NCI-H146 treated with DMSO at 0.1 percent for 48 hours (cell line): ENCODE measurements around the gene DNAJC7.

Source experiments
- DNase-seq: peaks from one replicate; lab custom pipeline; 2025; ENCODE audit not compliant: unreplicated experiment; lab: John Stamatoyannopoulos, UW

Gene DNAJC7

DNA sequence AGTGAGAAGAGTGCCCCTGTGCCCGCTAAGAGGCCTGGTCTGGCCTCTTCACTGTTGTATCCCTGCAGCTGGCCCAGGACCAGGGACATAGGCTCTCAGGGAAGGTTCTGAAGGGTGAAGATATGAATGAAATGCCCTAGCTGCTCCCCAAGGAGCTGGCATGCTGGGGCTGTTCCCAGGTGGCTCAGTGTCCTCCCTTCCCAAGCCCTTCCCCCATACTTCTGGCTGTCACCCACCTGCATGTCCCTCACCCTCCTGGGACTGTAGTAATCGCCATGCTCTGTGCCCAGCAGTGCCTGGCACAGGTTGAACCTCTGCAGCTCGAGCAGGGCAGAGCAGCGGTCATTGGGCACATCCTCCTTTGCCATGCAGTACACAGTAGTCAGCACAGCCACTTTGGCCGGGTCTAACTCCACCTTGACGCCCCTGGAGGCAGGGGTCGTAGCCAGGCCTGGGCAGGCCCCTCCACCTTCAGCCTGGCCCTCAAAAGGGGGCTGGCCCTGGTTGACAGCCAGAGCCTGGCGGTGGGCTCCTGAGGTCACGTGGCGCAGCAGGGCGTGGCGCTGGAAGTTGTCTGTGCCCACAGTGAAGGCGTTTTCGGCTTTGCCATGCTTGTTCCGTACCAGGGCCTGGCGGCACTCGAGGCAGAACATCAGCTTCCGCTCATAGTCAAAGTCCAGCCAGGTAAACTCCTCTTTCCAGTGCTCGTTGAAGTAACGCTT is 25.5 kb upstream of the DNAJC7 start:
- no peak for DNase-seq

DNA sequence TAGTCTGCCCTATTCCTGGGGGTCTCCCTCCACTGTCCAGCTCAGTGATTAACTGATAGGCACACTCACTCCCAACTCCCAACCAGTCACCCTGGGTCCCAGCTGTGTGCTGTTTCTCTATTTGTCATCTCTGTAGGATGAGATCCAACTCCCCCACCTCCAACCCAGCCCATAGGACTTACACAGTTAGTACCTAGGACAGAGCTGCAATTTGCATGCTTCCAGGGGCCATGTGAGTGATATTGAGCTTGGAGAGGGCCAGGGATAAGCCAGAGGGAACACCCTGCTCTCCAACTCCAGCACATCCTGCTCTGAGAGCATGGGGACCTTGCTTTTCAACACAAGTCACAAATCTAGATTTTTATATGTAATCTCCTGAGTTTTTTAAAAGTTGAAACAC is 24.4 kb upstream of the DNAJC7 start:
- DNase-seq = no peak

DNA sequence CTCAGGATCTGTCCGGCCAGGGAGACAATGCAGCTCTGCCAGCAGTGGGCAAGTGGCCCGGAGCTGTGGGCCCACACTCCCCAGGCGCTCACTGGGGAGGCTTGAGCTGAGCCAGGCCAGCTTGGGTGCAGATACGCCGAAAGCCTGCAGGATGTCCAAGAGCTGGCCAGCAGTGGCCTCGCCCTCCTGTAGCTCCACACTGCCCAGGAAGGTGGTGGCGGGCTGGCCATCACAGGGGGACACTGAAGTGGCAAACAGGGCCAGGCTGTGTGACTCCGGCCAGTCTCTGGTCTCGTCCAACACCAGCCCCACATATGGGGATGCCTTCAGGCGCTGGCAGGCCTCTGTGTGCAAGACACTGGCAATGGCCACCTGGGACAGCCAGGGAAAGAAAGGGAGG is 23.6 kb upstream of the DNAJC7 start:
- no peak for DNase-seq

DNA sequence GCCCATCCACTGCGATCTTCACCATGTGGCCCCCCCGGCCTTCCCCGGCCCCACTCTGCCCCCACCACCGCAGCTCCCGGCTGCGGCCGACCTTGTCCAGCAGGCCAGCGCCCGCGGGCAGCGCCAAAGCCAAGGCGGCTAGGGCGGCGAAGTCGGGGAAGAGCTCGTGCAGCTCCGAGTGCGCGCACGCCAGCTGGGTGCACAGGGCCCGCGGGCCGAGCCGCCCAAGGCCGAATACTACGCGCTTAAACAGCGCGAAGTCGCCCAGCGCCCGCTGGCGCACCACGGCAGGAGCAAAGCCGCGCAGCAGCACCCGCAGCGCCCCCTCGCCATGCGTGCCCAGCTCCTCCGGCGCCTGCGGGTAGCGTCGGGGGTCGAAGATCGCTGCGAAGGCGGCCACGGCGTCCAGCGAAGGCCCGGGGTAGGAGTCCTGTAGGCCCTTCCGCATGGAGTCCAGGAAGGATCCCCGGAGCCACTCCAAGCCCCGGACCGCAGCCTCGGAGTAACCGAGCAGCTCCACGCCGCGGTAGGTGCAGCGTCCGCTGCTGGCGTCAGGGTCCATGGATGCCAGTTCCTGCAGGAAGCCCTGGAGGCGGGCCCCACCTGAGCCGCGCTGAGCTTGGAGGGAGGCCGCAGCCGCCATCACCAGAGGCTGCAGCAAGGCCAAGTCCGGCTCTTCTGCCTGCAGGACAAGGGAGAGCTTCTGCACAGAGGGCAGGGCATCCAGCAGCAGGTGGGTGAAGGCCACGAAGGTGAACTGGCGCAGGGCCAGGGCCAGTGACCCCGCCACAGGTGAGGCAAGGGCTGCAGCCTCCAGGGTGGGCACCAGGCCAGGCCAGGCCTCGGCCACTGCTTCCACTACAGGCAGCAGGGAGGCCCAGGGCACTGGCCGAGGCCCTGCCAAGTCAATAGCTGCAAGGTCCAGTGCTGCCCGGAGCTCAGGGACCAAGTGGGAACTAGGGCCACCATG is 22.8 kb upstream of the DNAJC7 start:
- DNase-seq = no peak

DNA sequence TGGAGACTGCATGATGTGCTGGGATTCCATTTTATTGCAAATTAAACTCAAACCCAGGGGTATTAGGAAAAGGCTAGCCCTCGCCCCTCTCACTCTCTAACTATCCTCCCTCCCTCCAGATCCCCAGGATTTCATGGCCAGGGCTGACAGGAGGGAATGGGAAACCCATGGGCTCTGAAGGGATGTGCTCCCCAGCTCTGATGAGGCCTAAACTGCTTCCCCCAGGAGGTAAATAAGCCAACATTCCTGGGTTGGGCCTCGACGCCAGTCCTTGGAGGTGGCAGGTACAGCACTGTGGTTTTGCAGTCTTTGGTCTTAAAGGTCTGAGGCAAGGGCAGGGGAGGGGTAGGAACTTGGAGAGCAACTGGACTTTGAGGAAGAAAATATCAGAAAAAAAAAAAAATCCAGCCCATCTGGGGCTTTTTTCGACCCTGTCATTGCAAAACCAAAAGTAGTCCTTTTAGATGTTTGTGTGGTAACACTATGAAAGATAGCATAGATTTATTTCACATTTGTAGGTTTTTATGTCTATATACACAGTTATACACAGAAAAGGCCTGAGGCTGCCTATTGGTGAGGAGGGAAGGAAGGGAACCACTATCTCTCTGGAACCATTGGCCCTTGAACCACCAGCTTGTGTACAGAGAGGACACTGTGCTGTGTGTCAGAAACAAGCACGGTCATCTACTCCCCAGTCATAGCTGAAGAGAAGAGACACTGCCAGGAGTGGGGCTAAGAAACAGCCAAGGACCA is 21.2 kb upstream of the DNAJC7 start:
- DNase-seq = no peak

DNA sequence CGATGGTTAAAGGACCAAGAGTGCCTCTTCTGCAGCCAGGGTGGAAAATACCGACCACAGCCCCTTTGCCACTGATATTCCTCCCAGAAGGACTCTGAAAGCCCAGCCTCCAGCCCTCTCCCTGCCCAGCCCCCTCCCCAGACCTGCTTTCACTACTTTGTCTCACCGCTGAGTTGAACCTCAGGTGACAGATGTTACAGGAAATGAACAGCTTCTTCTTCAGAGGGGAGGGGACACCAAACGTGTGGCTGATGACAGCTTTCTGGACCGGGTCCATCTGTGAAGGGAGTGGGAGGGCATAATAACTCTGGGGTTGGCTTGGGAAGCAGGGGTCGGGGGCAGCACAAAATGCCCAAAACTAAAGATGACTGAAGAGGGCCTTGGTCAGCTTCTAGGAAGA is 16.8 kb upstream of the DNAJC7 start:
- no peak for DNase-seq

DNA sequence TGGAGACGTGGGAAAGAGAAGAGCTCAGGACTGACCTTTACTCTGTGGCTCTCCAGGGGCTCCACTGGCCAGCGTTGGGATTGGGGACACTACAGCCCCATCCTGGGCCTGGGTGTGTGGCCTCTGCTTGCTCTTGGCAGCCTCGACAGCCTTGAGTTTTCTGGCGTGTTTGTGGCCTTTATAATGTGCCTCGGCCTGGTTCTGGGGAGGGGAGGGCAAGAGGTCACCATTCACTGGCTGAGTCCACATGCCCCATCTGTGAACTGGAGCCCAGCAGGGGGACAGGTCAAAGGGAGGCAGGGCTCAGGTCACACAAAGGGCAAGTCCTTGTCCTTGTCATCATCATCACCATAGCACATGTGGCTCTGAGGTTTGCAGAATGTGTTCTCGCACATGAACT is 14.3 kb upstream of the DNAJC7 start:
- DNase-seq = no peak

DNA sequence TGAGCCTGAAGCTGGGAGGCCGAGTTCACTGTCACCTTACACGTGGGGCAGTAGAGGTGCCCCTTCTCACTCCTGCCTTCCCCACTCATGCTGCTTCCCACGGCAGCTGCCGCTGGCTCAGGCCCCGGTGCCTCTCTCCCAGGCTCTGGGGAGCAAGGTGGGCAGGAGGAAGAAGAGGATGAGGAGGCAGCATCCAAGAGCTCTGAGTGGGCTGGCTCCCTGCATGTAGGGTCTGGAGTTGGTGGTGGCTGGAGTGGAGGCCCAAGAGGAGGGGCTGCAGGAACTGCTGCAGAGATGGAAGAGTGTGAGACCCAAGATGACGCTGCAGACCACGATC is 11.5 kb upstream of the DNAJC7 start:
- DNase-seq = no peak

DNA sequence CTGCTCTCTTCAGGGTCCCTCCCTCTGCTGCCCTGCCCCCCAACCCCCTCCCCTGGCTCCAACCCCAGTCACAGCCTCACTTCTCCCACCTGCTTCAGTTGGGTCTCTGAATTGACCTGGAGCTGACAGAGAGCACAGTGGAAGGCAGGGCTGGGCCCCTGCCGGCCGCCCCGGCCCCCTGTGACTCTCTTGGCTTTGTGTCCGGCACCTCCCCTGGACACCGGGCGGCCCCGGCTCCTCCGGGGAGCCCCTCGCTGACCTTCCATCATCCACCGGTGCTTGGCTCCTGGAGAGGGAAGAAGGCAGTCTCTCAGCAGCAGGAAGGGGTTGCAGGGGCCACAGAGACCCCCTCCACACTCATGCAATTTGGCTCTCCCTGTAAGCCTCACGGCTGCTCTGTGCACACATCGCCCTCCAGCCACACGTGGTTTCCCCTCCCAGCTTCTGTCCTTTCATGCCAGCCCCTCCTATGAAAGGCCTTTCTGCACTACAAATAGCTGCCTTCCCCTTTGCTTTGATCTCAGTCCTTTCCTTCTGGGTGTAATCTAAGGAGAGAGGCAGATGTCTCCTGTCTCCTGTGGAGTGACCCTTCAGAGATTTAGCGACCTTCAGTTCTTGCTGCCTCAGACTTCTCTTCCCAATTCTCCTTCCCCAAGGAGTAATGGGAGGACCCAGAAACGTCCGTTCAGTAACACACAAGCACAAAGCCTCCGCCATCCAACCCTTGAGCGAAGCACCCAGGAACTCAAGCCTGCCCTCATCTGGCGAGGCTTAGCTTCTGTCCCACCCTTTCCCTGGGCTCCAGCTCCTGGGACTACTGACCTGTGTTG is 10.9 kb upstream of the DNAJC7 start:
- no peak for DNase-seq

DNA sequence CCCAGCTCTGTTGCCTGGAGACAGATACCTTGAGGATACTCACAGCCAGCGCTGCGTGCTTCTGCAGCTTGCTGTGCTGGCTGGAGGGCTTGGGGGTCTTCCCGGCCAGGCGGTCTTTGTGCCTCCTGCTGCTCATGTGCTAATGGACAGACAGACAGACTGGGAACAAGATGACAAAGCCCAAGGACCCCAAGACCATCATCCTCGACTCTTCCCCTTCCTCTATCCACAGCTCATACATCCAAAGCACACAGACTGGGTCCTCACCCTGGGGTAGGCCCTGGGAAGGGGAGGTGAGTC is 10.3 kb upstream of the DNAJC7 start:
- DNase-seq = no peak

DNA sequence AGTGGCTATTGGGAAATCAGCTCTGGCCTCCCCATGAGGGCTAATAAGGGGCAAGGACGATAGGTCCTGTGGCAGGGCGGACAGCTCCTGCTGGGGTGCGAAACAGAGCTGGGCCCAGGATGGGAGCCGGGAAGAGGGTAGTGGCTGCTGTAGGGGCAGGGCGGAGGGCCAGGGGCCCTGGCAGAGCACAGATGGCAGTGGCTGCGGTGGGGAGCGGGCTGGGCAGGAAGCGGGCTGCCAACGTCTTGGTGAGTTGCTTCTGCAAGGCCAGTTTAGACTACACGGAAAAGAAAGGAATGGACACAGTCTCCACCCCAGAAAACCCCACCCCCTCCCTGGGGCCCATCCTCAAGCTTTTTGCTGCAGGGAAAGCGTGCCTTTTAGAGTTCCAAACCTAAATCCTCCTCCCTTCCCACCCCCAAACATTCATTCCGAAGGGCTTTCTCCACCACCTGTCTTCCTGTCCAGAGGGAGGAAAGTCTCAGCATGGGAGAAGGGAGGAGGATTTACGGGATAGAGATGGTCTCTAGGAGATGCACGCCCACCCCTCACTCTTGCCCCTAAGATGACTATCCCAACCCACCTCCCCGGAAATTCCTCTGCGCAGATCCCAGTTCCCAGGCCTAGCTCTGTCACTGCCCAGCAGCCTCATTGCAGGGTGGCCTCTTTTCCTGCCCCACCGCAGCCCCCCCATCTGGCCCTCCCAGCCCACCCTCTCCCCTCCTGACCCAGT is 9.8 kb upstream of the DNAJC7 start:
- DNase-seq = no peak

DNA sequence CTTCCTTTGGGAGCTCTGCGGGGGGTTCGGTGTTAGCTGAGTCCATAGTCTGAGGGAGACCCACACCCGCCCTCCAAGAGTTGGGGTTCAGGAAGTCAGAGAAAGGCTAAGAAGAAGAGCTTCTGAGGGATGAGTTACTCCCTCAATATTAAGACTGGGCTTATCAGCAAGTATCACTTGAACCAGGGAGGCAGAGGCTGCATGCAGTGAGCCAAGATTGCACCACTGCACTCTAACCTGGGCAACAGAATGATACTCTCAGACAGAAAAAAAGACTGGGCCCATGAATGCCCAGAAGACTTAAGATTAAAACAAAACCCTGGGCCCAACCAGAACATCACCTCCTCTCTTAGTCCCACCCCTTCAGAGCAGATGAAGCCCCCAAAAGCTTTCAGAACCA is 8.7 kb upstream of the DNAJC7 start:
- no peak for DNase-seq

DNA sequence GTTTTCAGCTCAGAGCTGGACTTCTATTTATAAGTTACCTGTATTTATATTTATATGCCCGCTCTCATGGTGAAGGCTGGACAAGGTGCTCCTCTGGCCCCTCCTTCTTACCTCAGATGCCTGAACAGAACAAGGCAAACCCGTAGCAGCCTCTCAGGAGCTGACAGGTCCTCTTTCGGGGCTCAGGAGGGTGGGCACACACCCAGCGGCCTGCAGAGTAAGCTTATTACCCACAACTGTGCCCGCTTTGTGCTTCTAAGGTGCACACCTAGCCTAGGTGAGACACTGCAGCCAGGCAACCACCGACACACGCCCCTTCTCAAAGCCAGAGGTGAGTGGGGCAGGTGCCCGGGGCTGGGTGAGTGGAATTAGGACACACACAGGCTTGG is 7.9 kb upstream of the DNAJC7 start:
- DNase-seq = no peak

DNA sequence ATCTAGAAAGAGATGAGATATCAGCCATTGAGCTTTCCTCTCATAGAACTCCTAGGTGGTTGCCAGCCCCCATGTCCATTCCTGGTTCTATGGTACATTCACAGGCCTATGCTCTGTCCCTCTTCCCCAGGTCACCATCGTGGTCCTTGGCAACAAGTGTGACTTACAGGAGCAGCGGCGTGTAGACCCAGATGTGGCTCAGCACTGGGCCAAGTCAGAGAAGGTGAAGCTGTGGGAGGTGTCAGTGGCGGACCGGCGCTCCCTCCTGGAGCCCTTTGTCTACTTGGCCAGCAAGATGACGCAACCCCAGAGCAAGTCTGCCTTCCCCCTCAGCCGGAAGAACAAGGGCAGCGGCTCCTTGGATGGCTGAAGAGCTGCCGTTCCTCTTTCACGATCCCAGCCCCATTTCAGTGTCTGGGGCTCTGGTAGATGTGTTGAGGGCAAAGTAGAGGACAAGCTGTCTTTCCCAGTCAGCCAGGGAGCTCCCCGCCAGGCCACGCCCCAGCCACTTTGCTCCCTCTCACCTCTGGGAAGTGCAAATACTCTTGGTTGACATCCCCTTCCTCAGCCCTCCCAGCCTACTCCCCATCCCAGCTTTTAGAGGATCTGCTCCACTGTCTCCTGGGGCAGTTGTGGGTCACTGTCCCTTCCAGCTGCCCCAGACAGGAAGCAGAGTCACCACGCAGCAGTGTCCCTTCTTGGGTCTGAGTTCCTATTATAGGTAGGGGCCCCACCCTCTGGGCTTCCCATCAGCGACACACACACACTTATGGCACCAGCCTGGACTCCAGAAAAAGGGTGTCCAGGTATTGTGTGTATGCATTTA is 6.5 kb upstream of the DNAJC7 start:
- no peak for DNase-seq

DNA sequence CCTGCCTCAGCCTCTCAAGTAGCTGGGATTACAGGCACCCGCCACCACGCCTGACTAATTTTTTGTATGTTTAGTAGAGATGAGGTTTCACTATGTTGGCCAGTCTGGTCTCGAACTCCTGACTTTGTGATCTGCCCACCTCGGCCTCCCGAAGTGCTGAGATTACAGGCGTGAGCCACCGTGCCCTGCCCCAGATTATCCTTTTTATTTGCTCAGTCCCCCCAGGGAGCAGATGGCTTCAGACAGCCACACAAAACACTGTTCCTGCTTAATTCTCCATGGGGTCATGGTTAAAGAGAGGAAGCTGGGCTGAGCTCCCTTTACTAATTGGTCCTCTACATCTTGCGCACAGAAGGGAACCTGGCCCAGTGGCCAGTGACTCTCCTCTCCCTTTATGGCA is 3.6 kb upstream of the DNAJC7 start:
- peak; percentile 11 for DNase-seq

DNA sequence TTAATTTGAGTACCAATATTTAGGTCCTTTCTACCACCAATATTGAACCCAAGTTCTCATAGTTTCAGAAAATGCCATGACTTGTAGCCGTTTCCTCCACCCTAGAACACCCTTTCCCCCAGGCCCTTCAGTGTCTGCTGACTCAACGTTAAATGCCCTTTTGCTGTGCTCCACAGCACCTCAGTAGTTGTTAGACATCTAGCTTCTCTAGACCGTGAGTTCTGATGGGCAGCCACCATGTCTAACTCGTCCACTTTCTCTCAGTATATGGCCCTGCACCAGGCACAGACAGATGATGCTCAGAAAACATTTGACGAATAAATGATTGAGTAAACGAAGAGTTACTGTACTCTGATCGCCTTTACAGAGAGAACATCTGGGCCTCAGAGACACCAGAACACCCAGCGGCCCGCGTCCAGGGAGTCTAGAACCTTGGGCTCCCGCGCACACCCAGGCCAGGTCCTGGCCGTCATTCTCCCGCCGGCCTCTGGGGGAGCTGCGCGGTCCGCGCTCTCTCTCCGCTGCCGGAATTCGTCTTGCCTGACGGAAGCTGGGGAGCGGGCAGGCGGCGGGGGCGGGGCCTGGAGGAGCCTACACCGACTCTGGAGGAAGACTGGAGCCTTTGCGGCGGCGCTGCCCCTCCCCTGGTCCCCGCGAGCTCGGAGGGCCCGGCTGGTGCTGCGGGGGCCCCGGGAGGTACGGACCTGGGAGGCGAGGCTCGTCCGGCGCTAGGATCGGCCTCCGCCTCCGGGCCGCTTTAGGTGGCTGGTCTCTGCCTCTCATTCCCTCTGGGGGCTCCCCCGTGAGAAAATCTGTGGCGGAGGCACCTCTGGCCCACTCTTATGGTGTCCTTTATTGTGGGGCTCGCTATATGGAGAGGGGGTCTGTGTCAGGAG is 2.5 kb upstream of the DNAJC7 start, which contains the start of gene NKIRAS2:
TSS of gene NKIRAS2 (plus strand) at position 582 of the 896 bp plus-strand sequence. CDS start 1,488 bp downstream, outside the sequence.
- peak; percentile 70 for DNase-seq

DNA sequence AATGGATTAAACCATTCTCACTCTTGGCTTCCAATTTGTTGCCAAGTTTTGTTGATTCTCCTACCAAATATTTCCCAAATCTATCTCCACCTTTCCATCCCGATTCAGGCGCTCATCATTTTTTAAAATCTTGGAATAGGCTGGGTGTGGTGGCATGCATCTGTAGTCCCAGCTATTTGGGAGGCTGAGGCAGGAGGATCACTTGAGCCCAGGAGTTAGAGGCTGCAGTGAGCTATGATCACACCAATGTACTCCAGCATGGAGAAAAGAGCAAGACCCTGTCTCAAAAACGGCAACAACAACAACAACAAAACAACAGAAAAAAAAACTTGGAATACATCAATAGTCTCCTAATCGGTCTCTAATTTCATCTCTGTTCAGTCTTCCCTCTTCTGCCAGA is 1.7 kb upstream of the DNAJC7 start:
- no peak for DNase-seq

DNA sequence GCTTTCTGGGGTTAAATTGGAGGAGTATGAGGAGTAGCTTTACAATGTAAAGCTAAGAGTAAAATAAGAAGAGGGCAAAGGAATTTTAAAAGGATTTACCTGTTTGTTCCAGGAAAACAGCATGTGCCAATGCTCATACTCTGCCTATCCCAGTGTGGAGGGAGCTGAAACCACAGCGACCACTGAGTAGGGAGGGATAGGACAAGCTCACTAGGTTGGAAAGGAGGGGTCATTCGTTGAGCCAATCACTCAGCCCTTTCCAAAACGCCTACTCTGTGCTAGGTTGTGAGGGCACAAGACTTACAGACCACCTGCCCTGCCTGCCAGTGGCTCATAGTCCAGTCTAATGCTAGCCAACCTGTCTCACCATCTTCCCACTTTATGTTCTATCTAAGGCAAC is 1.1 kb upstream of the DNAJC7 start:
- no peak for DNase-seq

DNA sequence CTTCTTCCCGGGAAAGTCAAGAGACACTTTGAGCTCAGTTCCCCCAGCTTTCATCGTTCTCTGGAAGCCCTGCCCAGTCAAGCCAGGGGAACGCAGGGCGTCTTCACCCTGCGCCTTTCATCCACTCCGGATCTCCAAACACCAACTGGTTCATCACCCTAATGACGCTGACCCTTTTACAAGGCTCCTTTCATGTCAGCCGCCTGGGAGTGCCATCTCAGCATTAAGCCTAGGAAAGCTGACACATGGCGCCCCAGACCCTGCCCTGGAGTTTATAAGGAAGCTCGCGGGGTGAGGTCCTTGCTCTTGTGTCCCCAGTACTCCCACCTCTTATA is 594 bp upstream of the DNAJC7 start:
- no peak for DNase-seq
